GM13977 (cell line): ENCODE measurements around the gene SEC16A.
A peak's percentile ranks its signal among the peaks of the same experiment; 100 is the strongest.

ENCODE experiments used
- DNase-seq: peaks from one replicate; pipeline ENCODE4 v3.0.0; 2012; ENCODE audit warnings: low spot score
- in situ Hi-C: fragments of 300-500 bp; cut with MboI; formaldehyde crosslinking; loops from one replicate; pipeline ENCODE4 v1.12.0; 2022; ENCODE audit warnings: low sequenced_read_pairs, low pct_unique_long_range_greater_than_20kb, mixed read lengths, inconsistent platforms; ENCODE audit not compliant: unreplicated experiment
- TF ChIP-seq, protein P1 (sequence below): IDR thresholded peaks from 2 replicates; pipeline ENCODE4 v1.5.1; 2012; ENCODE audit warnings: mild to moderate bottlenecking, control low read depth; ENCODE audit not compliant: insufficient read depth; ENCODE audit errors: extremely low read depth, missing control alignments

The SEC16A gene

DNA sequence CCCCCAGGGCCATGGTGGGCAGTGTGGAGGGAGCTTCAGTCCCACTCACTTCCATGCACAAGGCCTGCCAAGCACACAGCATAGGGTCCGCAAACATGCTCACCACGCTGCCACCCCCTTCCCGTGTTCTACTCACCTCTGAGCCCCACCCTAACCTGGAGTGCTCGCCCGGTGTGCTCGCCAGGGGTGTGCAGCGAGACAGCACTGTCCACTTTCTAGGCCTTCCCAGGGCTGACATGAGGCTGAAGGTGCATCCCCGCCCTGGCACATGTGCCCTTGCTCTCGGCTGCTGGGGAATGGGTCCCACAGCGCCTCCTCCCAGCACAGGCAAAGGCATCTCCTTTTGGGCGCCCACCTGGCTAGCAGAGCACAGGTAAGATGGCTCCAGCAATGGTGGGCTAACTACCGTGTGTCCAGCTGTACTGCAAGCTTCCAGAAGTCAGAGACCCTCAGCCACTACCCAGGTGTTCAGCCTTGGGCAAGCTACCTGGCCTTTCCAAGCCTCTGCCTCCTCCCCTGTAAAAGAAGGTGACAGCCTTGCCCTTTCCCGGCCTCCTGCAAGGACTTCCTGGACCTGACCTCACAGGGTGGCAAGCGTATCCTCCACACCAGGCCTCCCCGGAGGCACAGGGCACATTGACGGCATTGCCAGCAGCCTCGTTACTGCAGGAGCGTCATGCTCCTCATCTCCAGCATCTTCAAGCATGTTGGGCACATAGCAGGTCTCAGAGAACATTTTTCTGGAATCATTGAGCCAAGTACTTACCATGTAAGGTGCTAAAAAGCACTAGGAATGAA is 4.2 kb upstream of the SEC16A start:
- TF ChIP-seq, protein P1, sequence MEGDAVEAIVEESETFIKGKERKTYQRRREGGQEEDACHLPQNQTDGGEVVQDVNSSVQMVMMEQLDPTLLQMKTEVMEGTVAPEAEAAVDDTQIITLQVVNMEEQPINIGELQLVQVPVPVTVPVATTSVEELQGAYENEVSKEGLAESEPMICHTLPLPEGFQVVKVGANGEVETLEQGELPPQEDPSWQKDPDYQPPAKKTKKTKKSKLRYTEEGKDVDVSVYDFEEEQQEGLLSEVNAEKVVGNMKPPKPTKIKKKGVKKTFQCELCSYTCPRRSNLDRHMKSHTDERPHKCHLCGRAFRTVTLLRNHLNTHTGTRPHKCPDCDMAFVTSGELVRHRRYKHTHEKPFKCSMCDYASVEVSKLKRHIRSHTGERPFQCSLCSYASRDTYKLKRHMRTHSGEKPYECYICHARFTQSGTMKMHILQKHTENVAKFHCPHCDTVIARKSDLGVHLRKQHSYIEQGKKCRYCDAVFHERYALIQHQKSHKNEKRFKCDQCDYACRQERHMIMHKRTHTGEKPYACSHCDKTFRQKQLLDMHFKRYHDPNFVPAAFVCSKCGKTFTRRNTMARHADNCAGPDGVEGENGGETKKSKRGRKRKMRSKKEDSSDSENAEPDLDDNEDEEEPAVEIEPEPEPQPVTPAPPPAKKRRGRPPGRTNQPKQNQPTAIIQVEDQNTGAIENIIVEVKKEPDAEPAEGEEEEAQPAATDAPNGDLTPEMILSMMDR = no peak
- in situ Hi-C loops = no loop called here
- no peak for DNase-seq

DNA sequence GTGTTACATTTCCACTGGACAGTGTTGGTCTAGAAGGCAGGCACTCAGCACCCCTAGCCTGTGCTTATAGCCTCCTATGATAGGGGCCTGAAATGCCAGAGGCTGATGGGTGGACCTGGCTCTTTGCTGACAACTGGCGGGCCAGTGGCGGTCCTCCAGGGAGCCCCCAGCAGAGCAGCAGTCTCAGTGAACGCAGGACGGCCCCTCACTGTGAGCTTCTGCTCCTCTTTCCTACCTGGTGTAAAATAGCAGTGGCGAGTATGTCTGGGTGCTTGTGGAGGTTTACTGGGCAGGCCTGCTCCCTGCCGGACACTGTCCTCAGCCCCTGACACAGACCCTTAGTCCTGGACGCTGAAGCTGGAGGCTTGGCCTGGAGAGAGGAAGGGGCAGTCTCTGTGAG is 3.3 kb upstream of the SEC16A start:
- TF ChIP-seq, protein P1 = no peak
- in situ Hi-C loops = no loop called here
- DNase-seq = no peak

DNA sequence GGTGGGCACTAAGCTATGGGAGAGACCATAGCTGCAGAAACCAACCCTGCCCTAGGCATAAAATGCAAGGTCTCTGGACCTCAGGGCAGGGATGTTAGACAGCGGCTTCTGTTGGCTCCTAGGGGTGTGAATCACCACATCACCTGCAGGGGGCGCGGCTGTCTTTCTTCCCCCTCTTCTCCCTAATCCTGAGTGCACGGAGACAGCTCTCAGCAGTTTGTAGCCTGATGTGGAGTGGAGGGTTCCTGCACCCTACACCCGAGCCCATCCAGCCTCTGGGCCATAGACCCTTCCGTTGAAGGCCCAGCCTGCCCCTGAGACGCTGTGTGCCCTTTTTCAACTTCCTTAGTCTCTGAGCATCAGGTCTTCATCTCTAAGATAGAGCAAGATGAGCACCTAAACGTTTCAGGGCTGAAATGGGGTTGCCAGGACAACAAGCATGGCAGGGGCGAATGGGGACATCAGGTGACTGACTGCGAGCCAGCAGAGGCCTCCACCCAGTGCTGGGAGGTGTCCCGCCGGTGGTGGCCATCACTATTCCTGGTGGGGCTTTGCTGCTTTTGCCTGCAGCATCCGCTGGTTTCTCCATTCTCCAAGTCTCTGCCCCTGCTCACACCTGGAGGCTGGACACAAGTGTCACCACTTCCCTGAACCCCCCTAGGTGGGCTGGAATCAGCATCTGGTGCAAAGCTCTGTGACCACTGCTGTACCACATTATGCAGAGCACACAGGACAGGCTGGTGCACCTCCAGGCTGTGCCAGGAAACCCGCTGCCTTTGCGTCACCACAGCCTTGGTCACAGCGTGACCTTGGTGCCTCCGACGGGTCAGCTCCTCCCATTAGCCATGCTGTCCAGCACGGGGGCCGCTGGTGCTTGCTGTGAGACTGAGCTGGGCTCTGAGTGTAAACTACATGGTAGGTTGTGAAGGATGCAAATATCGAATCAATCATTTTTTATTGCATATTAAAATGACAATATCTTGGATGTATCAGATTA is 2.5 kb upstream of the SEC16A start:
- TF ChIP-seq, protein P1 = peak; percentile 88
- DNase-seq = peak; percentile 82
- in situ Hi-C loops = no loop called here

DNA sequence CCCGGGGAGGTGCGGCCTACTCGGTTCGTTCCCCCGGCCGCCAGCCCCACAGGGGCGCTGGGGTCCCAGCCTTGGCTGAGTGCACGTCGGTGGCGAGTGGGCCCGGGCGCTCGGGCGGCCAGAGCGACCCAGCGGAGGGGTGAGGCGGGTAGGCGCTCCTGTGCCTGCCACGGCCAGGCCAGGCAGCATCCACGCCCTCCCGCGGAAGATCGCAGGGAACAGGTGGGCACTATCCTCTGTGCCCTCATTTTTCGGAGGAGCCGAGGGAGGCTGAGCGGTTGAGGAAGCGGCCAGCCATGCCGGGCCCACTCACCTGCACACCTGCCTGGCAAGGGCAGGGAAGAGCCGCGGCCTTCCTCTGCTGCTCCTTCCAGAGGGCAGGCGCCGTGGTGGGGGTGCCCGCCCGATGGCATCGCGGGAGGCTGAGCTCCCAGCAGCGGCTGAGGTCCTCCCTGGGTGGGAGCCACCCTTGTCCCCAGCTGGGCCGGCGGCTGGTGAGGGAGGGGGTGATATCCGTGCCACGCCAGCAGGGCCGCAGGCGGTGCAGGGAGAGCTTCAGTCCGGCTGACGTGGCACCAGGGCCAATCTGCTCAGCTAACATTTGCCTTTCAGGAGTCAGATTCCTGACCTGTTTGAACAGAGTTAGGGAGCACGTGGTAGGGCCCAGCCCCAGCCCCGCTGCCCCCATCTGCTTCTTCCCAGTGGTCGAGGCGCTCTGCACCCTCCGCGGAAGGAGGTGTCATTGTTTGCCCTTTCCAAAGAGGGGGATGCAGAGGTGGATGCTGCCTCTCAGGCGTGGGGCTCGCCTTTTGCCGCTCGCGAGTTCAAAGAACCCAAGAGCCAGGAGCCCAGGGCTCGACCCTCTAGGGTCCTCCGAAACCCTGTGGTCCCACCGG is 1.6 kb upstream of the SEC16A start:
- no peak for DNase-seq
- TF ChIP-seq, protein P1 = no peak
- in situ Hi-C loops = no loop called here

DNA sequence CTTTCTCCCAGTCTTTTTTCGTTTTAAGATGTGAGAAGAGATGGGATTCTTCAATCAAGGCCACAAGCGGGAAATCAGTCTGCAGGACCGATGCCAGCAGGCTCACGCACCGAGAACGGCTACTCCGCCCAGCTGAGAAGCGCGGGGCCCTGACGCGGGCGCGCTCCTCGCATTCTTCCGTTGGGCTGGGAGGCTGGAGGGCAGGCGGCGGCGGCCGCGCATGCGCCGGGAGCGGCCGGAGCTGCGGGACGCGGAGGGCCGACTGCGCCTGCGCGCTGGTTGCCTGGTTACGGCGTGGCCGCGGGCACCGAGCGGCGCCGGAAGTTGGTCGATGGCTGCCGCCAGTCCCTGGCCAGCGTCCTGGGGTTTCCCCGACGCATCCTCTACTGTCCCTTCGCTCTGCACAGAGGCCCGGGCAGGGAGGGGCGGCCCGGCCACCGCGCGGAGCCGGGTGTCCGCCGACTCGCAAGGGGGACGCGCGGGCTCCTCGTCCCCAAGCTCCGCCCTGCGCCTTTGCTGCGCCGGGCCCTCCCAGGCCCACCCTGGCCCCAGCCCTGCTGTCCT is 831 bp upstream of the SEC16A start:
- TF ChIP-seq, protein P1 = no peak
- peak; percentile 98 for DNase-seq
- in situ Hi-C loops = no loop called here
